Measurements from ENCODE around the gene TBCK.

DNA sequence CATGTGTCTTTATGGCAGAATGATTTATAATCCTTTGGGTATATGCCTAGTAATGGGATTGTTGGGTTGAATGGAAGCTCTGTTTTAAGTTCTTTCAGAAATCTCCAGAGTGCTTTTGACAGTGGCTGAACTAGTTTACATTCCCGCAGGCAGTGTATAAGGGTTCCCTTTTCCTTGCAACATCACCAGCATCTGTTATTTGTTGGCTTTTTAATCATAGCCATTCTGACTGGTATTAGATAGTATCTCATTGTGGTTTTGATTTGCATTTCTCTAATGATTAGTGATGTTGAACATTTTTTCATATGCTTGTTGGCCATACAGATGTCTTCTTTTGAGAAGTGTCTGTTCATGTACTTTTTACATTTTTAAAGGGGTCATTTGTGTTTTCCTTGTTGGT, 129.8 kb downstream of the TBCK start:
- TF ChIP-seq CTCF (IDR thresholded peaks at IDR 0.05; ENCODE audit: low read depth, low read length, missing input control) (no peak), YY1 (IDR thresholded peaks at IDR 0.05) (no peak), JUND (IDR thresholded peaks at IDR 0.05) (no peak), EGR1 (IDR thresholded peaks at IDR 0.05; ENCODE audit: low read depth in 2 of 2) (no peak), SP1 (IDR thresholded peaks at IDR 0.05) (no peak), RAD21 (IDR thresholded peaks at IDR 0.05) (no peak)
- TF ChIP-seq, protein P1, sequence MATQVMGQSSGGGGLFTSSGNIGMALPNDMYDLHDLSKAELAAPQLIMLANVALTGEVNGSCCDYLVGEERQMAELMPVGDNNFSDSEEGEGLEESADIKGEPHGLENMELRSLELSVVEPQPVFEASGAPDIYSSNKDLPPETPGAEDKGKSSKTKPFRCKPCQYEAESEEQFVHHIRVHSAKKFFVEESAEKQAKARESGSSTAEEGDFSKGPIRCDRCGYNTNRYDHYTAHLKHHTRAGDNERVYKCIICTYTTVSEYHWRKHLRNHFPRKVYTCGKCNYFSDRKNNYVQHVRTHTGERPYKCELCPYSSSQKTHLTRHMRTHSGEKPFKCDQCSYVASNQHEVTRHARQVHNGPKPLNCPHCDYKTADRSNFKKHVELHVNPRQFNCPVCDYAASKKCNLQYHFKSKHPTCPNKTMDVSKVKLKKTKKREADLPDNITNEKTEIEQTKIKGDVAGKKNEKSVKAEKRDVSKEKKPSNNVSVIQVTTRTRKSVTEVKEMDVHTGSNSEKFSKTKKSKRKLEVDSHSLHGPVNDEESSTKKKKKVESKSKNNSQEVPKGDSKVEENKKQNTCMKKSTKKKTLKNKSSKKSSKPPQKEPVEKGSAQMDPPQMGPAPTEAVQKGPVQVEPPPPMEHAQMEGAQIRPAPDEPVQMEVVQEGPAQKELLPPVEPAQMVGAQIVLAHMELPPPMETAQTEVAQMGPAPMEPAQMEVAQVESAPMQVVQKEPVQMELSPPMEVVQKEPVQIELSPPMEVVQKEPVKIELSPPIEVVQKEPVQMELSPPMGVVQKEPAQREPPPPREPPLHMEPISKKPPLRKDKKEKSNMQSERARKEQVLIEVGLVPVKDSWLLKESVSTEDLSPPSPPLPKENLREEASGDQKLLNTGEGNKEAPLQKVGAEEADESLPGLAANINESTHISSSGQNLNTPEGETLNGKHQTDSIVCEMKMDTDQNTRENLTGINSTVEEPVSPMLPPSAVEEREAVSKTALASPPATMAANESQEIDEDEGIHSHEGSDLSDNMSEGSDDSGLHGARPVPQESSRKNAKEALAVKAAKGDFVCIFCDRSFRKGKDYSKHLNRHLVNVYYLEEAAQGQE (IDR thresholded peaks at IDR 0.05) = no peak

Data from liver (tissue), 3 donors.